ENCODE data around the gene RALGDS.
A peak's percentile ranks its signal among the peaks of the same experiment; 100 is the strongest.
"Not testable (repeated sequence)": the region's sequence is repeated elsewhere in the genome, so short reads cannot be mapped to it uniquely, and the experiment has no call there.

RALGDS gene

DNA sequence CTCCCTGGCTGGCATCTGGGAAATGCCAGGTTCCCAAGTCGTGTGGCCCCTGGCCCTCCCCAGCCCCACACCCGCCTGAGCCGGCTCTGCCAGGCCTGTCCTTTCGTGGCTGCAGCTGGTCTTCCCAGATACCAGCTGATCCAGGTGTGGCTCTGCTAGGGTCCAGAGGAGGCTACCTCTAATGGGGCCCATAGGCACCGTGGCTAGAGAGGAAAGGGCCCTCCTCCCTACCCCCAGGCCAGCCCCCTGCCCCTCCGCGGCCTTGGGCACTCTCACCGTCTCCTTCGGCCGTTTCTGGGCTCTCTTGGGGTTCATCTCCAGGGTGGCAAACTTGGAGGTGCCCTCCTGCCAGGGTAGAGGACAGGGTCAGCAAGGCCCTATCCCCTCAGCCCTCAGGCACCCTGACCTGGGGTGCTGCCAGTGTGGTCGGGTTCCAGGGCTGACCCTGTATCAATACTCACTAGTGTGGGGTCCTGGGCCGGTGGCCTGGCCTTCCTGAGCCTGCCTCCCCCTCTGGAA lies 17.0 kb downstream of the RALGDS start:
- DNase-seq: no peak

DNA sequence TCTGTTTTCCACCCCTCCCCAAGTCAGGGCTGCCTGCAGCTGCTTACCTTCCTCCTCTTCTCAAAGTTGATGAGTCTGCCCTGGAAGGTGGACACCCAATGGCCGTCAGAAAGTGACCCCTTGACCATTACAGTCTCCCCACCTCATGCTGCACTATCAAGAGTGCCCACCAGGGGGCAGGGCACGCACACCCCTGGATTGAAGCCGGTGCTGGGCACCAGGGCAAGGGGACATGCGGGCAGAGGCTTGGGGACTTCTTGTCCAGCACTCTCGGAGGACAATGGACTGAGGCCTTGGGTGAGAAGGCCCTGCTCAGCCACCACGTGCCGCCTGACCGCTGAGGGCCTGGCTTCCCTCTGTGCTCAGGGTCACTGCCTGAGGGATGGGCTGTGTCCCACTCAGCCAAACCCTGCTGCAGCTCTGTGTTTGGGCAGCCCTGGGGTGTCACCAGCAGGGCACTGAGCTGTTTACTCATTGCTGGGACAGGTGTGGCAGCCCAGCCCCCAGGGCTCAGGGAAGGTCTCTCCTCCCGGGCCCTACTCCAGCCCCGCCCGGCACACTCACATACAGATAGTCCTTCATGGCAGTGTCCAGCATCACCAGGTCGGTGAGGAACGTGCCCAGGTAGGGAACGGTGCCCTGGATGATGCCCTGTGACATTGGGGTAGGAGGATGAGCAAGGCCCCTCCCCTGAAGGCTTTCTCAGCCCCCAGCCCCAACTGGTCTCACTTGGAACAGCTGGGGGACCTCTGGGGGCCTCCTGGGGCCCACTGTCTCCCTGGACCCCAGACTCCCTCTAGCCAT lies 17.7 kb downstream of the RALGDS start:
- DNase-seq: no peak

DNA sequence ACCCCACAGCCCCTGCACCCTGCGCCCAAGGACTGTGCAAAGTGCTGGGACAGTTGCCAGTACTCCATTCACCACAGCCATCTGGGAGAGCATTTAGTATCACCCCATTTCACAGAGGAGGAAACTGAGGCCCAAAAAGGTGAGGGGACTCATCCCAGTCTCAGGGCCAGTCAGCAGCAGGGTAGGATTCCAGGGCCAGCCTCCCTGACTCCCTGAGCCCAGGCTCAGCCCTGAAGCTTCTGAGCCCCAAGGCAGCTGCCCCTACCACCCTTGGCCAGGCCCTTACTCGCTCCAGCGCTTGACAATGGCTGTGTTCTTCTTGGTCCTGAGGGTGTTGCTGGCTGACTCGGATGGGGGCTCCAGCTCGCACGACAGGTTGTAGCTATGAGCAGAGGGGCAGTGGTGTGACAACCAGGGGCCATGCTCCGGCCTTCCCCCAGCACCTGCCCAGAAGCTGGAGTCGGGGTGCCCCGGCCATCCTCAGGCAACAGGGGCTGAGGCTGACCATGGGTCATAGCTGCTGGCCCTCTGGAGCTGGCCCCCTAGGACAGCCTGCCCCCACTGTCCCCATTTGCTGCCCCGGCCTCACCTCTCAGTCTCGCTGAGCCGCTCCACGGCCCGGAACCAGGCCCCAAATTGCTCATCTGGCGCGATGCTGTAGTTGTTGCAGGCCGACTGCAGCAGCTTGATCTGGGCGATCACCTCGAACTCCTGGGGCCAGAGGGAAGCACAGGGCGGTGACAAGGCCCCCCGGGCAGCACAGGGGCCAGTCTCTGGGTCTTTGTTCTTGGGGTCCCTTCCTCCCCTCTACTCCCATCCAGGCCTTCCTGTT lies 18.6 kb downstream of the RALGDS start:
- no peak for DNase-seq

DNA sequence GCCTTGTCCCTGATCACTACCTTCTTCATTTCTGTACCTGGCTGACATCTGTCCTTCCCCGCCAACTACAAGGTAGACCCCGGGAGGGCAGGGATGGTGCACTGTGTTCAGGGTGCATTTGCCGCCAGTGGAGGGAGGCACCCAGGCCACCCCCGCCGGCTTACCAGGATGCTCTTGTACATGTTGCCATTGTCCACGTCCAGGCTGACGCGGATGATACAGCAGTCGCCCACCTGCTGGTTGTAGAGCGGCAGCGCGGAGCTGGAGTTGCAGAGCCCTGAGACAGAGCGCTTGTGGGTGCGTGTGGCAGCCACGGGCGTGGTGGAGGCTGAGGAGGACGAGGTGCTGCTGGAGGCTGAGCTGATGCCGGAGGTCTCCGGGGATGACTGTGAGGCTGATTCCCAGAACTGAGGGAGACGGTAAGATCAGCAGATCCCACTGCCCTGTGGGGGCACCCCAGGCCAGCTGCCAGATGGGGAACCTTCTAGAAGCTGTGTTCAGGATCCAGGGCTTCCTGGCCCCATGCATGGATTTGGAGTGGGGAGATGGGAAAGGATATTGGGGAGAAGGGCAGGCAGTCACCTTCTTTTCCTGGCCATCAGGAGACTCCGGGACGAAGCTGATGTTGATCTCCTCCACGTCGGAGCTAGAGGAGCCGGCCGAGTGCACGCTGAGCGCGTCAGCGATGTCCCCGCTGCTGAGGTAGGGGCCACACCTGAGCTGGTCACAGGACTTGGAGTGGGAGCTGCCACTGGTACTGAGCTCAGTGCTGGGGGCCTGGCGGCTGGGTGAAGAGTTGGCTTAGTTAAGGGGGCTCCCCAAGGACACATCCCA lies 19.5 kb downstream of the RALGDS start:
- DNase-seq: no peak

DNA sequence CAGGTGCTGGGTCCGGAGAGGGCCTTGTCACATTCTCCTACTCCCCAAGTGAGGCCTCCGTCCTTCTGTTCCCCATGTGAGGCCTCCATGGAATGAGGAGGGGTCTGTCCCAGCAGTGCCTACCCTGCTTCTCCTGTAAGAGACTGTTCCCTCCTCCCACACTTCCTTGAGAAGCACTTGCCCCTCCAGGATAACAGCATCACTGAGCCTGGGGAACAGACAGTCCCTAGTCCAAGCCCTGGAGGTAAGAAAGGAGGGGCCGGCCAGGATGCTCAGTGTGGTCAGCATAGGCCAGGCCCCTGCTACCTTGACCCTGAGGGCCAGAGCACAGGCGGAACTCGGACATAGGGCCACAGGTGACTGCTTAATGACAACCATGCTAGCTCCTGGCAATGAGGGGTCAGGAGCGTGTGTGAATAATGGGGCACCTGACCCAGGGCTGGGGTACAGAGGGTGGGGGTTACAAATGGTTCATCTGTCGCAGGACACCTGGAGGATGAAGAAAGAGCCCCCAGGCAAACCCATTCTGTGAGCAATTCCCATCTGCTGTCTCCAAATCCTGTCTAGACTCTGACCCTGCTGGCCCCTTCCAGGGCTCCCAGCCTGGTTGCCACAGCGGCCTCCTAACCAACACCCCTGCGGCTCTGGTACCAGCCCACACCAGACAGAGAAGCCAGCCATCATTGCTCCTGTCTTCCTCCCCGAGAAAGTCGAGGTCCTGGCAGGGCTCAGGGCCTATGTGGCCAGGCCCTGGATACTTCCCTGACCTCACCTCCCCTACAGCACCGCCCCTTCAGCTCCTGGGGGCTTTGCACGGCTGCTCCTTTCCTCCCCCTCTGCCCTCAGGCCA lies 20.3 kb downstream of the RALGDS start:
- DNase-seq: no peak

DNA sequence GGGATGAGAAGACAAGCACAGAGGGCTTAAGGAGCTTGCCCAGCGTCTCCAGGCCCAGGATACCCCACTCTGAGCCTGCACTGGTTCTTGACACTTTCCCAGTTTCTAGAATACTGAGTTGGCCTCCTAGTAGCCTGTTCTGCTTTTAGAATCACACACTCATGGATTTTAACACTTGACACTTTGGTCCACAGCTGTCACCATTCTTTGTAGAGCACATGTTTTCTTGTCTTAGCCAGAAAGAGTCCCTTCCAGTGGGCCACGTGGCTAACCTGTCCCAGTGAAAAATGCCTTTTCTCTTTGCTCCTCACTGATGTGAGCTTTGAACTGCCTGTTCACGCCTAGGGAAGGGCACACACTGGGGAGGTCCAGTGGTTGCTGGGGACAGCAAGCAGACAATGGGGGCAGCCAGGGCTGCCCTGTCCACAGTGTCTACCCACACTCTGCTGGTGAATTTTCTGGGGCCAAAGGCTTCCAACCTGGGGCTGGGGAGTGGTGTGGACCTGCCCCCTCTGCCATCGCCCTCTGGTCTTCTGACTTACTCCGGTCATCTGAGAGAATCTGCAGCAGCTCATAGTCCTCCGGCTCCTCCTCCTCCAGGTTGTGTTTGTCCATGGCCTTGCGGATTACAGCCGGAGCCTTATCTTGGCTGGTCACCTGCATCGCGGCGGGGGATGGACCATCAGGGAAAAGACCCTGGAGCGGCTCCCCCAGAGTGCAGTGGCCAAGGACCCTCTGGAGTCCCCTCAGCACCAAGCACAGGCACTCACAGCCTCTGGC lies 21.1 kb downstream of the RALGDS start:
- no peak for DNase-seq

DNA sequence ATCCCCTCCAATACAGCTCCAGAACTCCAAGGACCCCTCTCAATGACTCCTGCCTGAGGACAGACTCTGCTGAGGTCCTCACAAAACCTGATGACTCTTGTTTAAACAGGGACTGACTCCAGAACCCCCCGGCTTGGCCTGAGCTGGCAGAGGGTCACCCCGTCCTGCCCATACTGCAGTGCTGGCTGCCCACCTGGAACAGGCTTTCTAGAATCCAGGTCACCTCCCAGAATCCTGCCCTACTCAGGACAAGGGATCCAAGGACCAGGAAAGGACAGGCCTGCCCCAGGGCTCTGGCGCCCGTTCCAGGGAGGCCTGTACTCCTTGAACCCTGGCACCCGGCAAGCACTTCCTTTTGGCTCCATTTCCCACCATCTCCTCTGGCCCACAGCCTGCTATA lies 22.2 kb downstream of the RALGDS start:
- peak in 1 of 2 experiments; percentile 50 for DNase-seq

DNA sequence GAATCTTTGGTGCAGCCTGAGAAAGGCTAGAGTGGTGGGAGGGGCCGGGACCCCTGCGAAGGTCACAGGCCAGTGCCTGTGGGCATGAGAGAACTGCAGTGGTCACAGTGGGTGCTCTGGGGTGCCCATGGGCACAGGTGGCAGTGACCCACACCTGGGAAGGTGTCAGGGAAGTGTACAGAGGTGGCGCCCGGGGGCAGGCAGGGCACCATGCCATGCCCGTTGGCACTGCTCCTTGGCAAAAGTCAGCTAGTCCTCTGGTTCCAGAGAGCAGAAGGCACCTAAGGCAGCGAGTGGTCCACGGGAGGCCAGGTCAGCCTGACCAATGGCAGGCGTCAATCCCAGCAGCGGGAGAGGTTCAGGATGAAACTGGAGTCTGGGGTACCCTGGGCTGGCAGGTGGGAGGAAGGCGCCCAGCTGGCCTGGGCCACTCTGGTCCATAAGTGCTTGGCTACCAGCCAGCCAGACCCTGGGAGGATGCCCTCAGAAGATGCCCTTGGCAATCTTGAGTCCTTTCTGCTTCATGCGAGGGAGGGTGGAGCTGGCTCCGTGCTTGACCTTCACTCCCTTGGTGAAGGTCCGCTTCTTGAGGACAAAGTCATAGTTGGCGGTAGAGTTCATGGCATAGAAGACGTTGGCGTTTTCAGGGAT lies 22.8 kb downstream of the RALGDS start:
- no peak for DNase-seq

DNA sequence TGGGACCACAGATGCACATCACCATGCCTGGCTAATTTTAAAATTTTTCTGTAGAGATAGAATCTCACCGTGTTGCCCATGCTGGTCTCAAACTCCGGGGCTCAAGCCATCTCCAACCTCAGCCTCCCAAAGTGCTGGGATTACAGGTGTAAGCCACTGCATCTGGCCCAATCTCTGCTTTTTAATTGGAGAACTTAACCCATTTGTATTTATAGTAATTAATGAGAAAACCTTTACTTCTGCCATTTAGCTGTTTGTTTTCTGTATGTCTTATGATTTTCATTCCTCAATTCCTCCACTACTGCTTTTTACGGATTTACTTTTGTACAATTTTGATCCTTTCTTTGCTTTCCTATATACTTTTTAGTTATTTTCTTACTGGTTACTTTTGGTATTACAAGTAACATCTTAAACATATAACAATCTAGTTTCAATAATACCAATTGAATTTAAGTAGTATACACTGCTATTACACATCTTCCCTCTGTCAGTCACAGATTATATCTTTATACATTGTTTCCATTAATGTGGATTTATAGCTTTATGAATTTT lies 26.1 kb downstream of the RALGDS start:
- no peak for DNase-seq

DNA sequence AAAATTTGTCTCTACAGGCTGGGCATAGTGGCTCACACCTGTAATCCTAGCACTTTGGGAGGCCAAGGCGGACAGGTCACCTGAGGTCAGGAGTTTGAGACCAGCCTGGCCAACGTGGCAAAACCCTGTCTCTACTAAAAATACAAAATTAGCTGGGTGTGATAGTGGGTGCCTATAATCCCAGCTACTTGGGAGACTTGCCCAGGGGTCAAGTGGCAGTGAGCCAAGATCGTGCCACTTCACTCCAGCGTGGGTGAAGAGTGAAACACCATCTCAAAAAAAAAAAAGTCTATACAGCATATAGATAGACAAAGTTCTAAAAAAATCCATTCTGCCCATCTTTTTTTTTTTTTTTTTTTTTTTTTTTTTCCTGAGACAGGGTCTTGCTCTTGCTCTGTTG lies 26.7 kb downstream of the RALGDS start:
- DNase-seq: not testable (repeated sequence)

DNA sequence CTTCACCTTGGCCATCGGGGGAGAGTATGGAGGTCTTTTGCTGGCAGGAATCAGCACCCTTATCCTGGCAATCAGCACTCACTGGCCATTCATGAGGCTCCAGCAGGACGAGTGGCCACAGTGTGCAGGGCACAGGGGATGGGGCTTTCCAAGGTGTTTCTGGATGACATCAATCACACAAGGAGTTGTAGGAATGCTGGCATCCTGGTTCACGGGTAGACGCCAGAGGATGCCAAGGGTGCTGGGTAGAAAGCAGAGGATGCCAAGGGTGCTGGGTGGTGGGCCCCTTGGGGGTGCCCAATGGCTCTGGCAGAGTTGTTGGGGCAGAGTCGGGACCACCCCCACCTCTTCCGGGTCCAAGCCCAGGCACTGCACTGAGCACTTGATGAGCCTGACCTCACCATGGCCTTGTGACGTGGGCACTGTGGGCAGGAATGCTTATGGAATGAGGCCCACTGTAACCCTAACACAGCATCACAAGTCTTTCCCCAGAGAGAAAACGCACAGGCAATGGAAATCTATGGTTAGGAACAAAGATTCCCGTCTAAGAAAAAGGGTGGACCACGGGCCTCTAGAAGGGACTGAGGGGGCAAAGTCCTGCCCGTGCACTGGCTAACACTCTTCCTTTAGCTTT lies 30.2 kb downstream of the RALGDS start:
- no peak for DNase-seq

DNA sequence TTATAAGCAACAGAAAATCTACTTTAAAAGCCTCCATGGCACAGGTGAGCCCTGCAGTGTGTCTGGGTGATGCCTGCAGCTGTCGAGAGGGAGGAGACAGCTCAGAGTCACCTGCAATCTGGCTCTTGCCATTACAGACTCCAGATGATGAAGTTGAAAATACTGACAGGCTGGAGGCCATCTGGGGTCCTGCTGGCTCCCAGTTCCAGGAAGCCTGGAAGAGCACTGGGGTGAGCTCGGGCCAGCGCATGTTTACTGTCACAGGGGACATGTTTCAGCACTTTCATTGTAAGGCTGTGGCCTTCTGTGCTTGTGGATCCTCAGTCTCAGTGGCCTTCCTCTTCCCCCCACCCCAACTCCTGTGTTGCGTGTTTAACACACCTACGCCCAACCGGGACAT lies 30.9 kb downstream of the RALGDS start:
- no peak for DNase-seq

DNA sequence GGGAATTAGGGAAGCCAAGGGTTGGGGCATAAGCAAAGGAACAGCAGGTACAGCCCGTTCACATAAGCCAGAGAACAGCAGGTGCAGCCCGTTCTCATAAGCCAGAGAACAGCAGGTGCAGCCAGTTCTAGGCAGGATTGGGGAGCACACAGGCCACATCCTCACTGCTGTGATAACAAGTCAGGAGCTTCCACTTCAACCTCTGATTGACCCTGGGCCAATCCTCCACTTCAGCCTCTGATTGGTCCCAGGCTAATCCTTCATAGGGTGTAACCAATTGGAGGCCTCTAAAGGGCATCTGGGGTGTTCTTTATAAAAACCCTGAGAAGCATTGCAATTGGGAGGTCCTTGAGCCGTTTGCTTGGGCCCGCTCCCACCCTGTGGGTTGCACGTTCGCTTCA lies 31.8 kb downstream of the RALGDS start:
- DNase-seq: peak; percentile 31 to 82

DNA sequence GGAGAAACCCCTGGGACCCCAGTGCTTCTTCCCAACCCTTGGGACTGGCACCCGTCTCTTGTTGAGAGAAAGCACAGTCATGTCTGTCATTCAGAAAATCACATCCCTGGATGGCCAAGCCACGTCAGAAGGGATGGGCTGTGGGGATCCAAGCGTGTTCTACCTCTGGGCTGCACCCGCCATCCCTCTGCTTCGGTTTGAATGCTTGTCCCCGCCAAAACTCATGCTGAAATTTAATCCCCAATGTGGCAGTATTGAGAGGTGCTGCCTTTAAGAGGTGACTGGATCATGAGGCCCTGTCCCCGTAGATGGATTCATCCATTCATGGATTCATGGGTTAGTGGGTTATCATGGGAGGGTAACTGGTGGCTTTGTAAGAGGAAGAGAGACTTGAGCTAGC lies 32.3 kb downstream of the RALGDS start:
- no peak for DNase-seq

DNA sequence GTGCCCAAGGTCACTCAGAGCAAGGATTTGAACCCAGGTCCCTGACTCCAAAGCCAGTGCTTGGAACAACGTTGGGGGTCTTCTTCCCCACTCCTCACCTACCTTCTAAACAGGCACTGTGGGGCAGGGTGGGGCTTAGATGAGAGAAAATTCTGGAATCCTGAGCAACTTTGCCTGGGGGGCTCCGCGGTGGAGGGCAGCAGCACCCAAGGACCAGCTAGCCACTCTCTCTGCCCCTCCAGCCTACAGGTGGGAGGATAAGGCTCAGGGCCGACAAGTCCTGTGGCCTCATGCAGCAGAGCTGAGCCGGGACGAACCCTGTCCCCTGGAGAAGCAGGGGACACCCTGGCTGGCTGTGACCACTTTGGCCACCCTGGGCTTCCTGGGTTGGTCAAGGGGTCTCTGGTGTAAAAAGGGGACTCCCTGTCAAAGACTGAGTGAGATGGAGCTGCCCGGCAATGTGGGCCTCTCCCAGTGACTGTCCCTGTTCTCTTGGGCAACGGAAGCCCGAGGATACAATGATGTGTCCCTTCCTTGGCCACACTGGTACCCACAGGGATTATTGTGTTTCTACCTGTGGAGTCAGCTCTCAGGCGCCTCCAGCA lies 32.8 kb downstream of the RALGDS start:
- DNase-seq: no peak

DNA sequence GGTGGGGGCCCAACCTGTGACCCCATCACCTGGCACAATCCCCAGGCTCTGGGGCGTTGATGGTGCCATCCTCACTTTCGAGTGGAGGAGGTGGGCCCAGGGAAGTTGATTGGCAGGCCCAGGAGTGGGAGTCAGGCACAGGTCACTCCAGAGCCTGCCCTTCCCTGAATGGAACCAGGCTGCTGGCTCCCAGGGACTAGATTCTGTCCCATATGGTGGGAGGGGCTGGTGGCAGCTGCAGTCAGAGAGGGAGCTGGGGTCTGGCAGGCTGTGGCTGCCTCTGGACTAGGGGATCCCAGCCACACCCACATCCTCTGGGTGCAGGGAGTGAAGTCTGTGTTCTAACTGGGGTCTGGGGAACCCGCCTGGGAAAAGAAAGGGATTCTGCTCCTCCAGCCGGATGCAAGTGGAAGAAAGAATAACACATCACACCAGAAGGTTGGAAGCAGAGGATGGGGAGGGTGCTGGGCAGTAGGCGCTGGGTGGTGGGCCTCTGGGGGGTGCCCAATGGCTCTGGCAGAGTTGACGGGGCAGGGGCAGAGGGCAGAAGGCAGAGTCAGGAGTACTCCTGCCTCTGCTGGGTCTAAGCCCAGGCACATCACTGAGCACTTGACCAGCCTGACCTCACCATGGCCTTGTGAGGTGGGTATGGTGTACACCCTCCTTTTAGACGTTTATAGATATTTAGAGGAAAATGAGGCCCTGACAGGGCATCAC lies 33.5 kb downstream of the RALGDS start:
- no peak for DNase-seq

DNA sequence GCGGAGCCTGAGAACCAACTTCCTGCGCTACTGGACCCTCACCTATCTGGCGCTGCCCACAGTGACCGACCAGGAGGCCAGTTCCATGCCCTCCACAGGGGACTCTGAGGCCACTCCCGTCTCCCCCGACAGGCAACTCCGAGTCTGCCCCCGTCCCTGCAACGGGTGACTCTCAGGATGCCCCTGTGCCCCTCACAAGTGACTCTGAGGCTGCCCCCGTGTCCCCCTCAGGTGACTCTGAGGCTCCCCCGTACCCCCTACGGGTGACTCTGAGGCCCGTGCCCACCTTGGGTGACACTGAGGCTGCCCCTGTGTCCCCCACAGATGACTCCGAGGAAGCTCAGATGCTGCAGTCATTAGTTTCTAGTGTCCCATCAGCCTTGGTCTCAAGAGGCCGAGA lies 34.1 kb downstream of the RALGDS start:
- DNase-seq: no peak

DNA sequence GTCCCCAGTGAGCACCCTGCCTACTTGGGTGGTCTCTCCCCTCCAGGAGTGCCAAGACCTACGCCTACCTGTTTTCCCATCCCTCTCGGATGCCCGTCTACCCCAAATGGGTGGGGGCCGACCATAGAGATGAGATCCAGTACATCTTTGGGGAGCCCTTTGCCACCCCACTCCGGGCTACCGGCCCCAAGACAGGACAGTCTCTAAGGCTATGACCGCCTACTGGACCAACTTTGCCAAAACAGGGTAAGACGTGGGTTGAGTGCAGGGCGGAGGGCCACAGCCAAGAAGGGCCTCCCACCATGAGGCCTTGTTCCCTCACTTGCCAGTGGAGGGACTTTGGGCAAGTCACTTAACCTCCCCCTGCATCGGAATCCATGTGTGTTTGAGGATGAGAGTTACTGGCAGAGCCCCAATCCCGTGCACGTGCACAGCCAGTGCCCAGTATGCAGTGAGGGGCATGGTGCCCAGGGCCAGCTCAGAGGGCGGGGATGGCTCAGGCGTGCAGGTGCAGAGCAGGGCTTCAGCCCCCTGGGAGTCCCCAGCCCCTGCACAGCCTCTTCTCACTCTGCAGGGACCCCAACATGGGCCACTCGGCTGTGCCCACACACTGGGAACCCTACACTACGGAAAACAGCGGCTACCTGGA lies 34.7 kb downstream of the RALGDS start:
- DNase-seq: not testable (repeated sequence)

Measured in cerebellar nuclear complex (tissue), 1 donor.